PFSK-1 (cell line): Measurements from ENCODE around the gene EXOSC7. TPM values are rescaled to one million over a fixed set of nuclear protein-coding genes. Genes with fewer than 3 reads are reported as not detected.

Experiments
- FOXP2 ChIP-seq: optimal IDR thresholded peaks from 2 replicates; pipeline ENCODE3; 2011; ENCODE audit warnings: borderline replicate concordance, control low read depth, inconsistent platforms; ENCODE audit not compliant: insufficient read depth; ENCODE audit errors: extremely low read length, extremely low read depth
- POLR2AphosphoS5 ChIP-seq: IDR thresholded peaks from 2 replicates; pipeline ENCODE4 v1.6.1; 2012; ENCODE audit warnings: low read depth, mild to moderate bottlenecking, control low read depth, low read length, moderate library complexity
- REST ChIP-seq, 2 experiments: IDR thresholded peaks; 2 replicates each; pipeline versions ENCODE4 v1.6.1 to v1.8.0; 2011 to 2012; ENCODE audit warnings: low read depth in 2 of 2, low read length in 2 of 2, control low read depth in 1 of 2, inconsistent platforms in 1 of 2, mild to moderate bottlenecking in 1 of 2, moderate library complexity in 1 of 2; ENCODE audit not compliant: insufficient read depth in 1 of 2
- SIN3A ChIP-seq: IDR thresholded peaks from 2 replicates; pipeline ENCODE4 v1.6.1; 2012; ENCODE audit warnings: mild to moderate bottlenecking, low read length, moderate library complexity, borderline replicate concordance; ENCODE audit not compliant: insufficient read depth
- TAF1 ChIP-seq: IDR thresholded peaks from 2 replicates; pipeline ENCODE4 v1.6.1; 2012; ENCODE audit warnings: low read length, control low read depth, borderline replicate concordance; ENCODE audit not compliant: insufficient read depth
- polyA plus RNA-seq: library from polyadenylated mRNA; unstranded; fragments of >200 nt; gene quantifications from one replicate; pipeline ENCODE4 v1.2.1, GENCODE V29; 2012; ENCODE audit warnings: low read depth, missing spikeins; ENCODE audit not compliant: insufficient read length

The EXOSC7 gene
- polyA plus RNA-seq, result 66.7 TPM

- peak; percentile 75; the same call in 1 of the 2 replicates for TF ChIP-seq TAF1
- peak; percentile 18; the same call in 1 of the 2 replicates for TF ChIP-seq SIN3A
- TF ChIP-seq REST (IDR thresholded peaks at IDR 0.05; ENCODE audit: insufficient read depth in 1 of 2, low read depth in 2 of 2, low read length in 2 of 2), result no peak
- peak; percentile 57; the same call in 1 of the 2 replicates for TF ChIP-seq POLR2AphosphoS5
- TF ChIP-seq FOXP2, result peak; percentile 72
Observed at GRCh38 chr3:44976002-44976815, at the start of gene EXOSC7, which contains the start of gene ZDHHC3. Gene EXOSC7, plus strand, starts transcription at chr3:44976244. Its CDS starts 34 bp downstream, at chr3:44976278. Gene ZDHHC3, minus strand, starts transcription at chr3:44976174. Its CDS starts 16,738 bp downstream, at chr3:44959436.

DNA sequence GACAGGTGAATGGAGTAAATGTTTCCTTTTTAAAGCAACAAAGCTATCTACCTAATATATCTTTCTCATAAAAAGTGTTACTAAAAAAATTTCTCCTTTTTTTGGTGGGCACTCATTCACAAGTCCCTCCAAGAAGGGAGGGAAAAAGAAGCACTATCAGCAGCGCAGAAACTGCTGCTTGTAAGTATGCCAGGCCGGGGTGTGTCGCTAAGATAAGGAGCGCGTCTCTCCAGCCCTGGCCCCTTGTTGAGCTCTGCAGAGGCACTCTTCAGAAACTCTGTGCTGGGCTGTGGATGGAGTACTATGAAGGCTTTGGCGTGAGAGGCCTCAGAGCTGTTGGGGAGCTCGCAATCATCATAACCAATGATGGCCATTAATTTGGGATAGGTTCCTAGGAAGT is 49.1 kb upstream of the EXOSC7 start:
- no peak for TF ChIP-seq REST (IDR thresholded peaks at IDR 0.05; ENCODE audit: insufficient read depth in 1 of 2, low read depth in 2 of 2, low read length in 2 of 2)
- no peak for TF ChIP-seq SIN3A
- TF ChIP-seq FOXP2, result no peak
- TF ChIP-seq TAF1, result no peak
- TF ChIP-seq POLR2AphosphoS5, result no peak

- no peak for TF ChIP-seq TAF1
- TF ChIP-seq FOXP2, result no peak
- TF ChIP-seq POLR2AphosphoS5, result no peak
- TF ChIP-seq SIN3A, result no peak
- no peak for TF ChIP-seq REST (IDR thresholded peaks at IDR 0.05; ENCODE audit: insufficient read depth in 1 of 2, low read depth in 2 of 2, low read length in 2 of 2)
Observed at GRCh38 chr3:44927371-44927770, 48.7 kb upstream of the EXOSC7 start.

GRCh38 chr3:44929782-44930181 is 46.3 kb upstream of the EXOSC7 start:
- TF ChIP-seq POLR2AphosphoS5 (no peak), TAF1 (no peak), REST (IDR thresholded peaks at IDR 0.05; ENCODE audit: insufficient read depth in 1 of 2, low read depth in 2 of 2, low read length in 2 of 2) (no peak), FOXP2 (no peak), SIN3A (no peak)

DNA sequence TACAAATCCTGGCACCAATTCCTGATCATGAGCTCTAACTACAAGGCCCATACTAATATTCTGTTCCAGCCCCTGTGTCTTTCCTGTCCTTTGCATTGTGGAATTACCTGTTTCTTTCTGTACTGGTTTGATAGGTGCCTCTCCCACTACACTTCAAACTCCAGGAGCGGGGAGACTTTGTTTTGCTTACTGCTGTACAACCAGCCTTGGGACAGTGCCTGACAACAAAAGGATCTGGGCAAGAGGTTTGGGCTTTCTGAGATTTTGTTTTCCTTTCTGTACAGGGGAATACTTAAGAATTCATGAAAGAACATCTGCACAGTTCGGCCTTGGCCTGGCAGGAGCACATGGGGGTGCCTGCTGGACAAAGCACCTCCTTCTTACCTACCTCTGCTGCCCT is 45.1 kb upstream of the EXOSC7 start:
- TF ChIP-seq FOXP2 (no peak), TAF1 (no peak), SIN3A (no peak), REST (IDR thresholded peaks at IDR 0.05; ENCODE audit: insufficient read depth in 1 of 2, low read depth in 2 of 2, low read length in 2 of 2) (no peak), POLR2AphosphoS5 (no peak)
